Measurements from ENCODE around the gene SNX17.
A peak's percentile ranks its signal among the peaks of the same experiment; 100 is the strongest.

Gene SNX17

GRCh38 chr2:27354597-27354927, 15.9 kb upstream of the SNX17 start:
- no peak for DNase-seq (ENCODE audit: low read depth in 1 of 2, low spot score in 1 of 2)

GRCh38 chr2:27356056-27356381, 14.4 kb upstream of the SNX17 start:
- Histone ChIP-seq H3K27ac (replicated peaks) (peak overlapping the region; percentile 95), H3K27me3 (ENCODE audit: insufficient read depth, poor library complexity, severe bottlenecking) (no peaks in the 10 kb centered on the region), H3K4me3 (replicated peaks; ENCODE audit: insufficient read depth, low read length) (peak overlapping the region; percentile 82)
- TF ChIP-seq POLR2AphosphoS5 (IDR thresholded peaks at IDR 0.05; ENCODE audit: low read depth) (no peak), REST (IDR thresholded peaks at IDR 0.05; ENCODE audit: insufficient replicate concordance, low read depth) (no peak), CTCF (IDR thresholded peaks at IDR 0.05; ENCODE audit: insufficient read depth, low read length) (no peak), SPI1 (IDR thresholded peaks at IDR 0.05; ENCODE audit: borderline replicate concordance, low read depth) (no peak; the same call in 1 of the 2 replicates), GABPA (IDR thresholded peaks at IDR 0.05; ENCODE audit: low read depth) (no peak)
- peak in 1 of 2 experiments; percentile 87 for DNase-seq (ENCODE audit: low read depth in 1 of 2, low spot score in 1 of 2)

More at GRCh38 chr2:27354597-27354927, 15.9 kb upstream of the SNX17 start:
- TF ChIP-seq GABPA (IDR thresholded peaks at IDR 0.05; ENCODE audit: low read depth) (no peak), CTCF (IDR thresholded peaks at IDR 0.05; ENCODE audit: insufficient read depth, low read length) (no peak), SPI1 (IDR thresholded peaks at IDR 0.05; ENCODE audit: borderline replicate concordance, low read depth) (no peak), REST (IDR thresholded peaks at IDR 0.05; ENCODE audit: insufficient replicate concordance, low read depth) (no peak), POLR2AphosphoS5 (IDR thresholded peaks at IDR 0.05; ENCODE audit: low read depth) (no peak)
- H3K4me3 ChIP-seq (replicated peaks; ENCODE audit: insufficient read depth, low read length): no peak overlapping the region
- no peaks in the 10 kb centered on the region for H3K27me3 ChIP-seq (ENCODE audit: insufficient read depth, poor library complexity, severe bottlenecking)
- no peak overlapping the region for H3K27ac ChIP-seq (replicated peaks)

GRCh38 chr2:27356382-27357181, 13.8 kb upstream of the SNX17 start, which contains the start of gene GTF3C2:
Gene GTF3C2, minus strand, starts transcription at chr2:27356764. Its CDS starts 13,210 bp downstream, at chr2:27343554.
- Histone ChIP-seq H3K4me3 (replicated peaks; ENCODE audit: insufficient read depth, low read length) (peak within 1 kb of the TSS; percentile 82), H3K27ac (replicated peaks) (peak within 1 kb of the TSS; percentile 95), H3K27me3 (ENCODE audit: insufficient read depth, poor library complexity, severe bottlenecking) (no peaks in the 10 kb centered on the region)
- DNase-seq (ENCODE audit: low read depth in 1 of 2, low spot score in 1 of 2): peak; percentile 97 to 99
- TF ChIP-seq REST (IDR thresholded peaks at IDR 0.05; ENCODE audit: insufficient replicate concordance, low read depth) (peak; percentile 46), GABPA (IDR thresholded peaks at IDR 0.05; ENCODE audit: low read depth) (peak; percentile 48; the same call in 1 of the 2 replicates), POLR2AphosphoS5 (IDR thresholded peaks at IDR 0.05; ENCODE audit: low read depth) (peak; percentile 85), CTCF (IDR thresholded peaks at IDR 0.05; ENCODE audit: insufficient read depth, low read length) (no peak), SPI1 (IDR thresholded peaks at IDR 0.05; ENCODE audit: borderline replicate concordance, low read depth) (no peak)

Data from HL-60 (cell line).